Activated CD4-positive, CD25-positive, alpha-beta regulatory T cell treated with anti-CD3 and anti-CD28 coated beads, Interleukin-2, amount 50 U/mL, for 16 hours (primary cell): ENCODE data around the gene TGM2.

Experiments
- DNase-seq: peaks from one replicate; pipeline ENCODE4 v3.0.0-alpha.2; 2020; ENCODE audit warnings: low read depth, low spot score

TGM2 gene

DNA sequence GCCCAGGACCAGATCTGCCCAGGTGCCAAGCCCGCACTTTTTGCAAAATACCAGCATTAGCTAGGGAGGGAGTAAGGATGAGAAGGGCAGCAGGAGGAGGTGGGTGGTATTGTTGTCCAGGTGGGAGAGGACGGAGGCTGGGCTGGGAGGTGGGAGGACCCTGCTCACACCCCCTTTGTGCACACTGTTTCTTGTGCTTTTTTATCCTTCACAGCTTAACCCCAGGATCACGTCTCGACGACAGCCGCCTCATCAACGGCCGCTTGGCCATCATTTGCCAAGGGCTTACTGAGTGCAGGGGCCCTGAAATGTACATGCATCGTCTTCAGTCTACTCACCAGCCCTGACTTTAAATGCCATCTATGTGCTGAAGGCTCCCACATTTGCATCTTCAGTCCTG is 12.1 kb upstream of the TGM2 start:
- DNase-seq = no peak

DNA sequence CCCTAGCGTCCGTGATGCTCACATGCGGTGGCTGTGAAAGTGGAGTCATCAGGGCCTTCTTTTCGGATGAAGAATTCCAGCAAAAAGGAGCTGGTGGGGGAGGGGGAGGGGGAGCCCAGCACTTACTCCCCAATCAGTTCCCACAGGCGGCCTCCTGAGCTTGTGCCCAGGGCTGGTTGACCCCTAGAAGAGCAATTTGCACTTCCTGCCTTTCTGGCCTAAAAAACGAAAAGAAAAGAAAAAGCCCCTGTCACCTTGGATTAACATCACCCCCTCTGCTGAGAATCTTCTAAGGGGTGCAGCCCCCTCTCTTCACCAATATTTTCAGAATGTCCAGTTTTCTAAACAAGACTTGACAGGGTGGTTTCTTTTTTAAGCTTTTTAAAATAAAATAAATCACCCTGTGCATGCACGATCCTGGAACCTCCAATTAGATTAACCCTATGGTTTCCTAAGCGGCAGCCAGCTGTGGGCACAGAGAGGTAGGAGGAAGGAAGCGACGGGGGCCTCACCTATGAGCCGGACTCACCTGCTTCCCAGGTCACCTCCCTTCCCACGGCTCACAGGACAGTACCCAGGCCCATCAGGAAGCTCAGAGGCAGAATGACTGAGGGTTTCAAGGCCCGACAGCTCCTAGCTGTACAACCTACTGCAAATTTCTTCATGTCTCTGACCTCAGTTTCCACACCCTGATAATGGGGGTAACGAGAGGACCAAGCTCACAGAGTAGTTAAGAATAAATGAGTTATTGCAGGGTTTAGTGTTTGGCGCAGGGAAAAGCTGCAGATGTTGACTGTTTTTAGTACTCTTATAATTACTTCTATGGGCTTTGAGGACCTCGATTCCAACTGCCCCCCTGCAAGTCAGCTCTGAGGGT is 10.5 kb upstream of the TGM2 start:
- DNase-seq = no peak

DNA sequence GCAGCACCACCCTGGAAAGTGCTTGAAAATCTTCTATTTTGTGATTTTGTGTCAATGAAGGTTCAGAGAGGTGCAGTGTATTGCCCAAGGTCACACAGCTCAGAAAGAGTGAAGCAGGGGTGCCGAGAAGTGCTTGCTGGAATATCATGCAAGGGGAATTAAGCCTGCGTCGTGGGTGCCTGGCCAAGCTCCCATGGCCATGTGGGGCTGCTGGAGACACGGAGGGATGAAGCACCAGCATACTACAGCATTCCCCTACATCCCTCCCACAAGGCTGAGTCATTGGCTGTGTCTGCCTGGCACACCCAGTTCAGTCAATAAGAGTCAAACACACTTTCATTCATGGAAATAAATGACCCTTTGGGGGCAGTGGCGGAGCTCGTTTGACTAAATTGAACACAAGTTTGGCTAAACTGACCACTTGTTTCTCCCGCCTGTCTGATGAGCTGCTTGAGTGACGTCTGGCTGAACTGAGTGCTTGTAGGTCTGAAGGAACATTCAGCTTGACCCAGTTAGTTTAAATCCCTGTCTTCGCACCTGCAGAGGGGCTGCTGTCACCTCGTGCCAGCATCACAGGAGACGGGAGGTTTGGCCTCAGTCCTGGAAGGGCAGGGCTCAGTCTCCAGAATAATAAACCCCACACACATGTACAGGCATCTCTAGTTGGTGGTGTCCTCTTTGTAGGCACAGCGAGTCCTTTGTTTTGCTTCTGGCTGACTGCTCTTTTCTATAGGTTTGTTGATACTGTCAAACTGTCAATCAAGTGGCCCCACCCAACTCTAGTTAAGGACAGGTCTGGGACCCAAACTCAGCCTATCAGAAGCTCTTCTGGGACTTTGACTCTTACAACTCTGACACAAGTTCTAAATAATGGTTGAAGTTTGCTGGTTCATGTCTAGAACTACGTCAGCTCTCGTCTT is 8.4 kb upstream of the TGM2 start:
- DNase-seq = no peak

DNA sequence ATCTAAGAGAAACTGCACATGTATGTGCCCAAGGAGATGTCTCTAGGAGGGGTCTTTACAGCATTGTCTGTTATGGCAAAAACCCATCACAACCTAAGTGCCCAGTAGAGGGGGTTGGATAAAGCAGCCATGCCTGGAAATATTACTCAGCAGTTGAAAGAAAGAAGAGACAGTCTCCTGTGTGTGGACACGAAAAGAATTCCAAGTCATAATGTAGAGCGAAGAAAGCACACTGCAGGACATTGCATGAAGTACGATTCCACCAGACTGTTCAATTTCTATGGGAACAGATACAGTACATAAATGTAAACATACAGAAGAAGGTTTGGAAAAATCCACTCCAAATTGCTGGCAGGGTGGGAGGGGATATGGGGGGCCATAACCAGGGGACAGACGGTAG is 7.3 kb upstream of the TGM2 start:
- DNase-seq = no peak

DNA sequence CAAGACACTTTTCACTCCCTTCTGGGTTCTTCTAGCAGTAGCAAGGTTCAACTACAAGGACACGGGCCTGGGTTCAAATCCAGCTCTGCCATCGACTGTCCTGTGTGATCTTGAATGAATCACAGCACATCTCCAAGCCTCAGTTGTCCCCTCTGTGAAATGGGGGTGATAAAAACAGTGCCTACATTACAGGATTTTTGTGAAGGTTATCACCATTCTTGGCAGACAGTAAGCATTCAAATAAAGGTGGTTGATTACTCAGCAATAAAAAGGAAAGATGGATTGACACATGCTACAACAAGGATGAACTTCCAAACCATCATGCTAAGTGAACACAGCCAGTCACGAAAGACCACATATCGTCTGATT is 6.6 kb upstream of the TGM2 start:
- no peak for DNase-seq

DNA sequence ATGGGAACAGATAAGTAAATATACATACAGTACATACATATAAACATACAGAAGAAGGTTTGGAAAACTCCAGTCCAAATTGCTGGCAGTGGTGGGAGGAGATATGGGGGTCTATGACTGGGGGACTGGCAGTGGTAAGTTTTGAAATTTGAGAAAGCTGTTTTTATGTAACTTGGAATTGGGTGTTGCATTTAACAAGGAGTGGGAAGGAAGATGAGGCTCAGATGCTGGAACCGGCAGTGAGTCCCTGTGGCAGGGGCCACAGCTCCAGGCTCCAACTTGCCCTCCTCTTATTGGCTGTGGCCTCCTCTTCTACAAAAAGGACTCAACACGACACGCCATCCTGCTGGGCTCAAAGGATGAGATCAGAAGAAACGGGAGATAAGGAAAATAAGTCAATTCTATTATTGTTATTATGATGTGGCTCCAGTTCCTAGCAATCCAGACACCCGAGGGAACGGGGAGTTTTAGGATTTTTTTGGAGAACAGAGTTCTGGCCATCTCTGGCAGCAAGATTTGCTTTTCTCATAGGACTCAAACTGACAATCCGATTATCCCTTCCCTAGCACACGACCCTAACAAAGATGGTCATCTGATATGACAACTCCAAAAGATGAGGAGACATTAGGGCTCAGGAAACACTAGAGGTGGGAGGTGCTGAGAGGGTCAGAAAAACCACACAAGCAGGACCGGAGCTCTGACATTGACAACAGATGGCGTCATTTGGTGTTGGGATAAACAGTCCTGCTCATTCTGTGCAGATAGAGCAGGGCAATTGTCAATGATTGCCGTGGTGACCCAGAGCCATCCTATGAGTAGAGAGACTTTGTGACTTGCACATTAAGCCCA is 6.0 kb upstream of the TGM2 start:
- no peak for DNase-seq

DNA sequence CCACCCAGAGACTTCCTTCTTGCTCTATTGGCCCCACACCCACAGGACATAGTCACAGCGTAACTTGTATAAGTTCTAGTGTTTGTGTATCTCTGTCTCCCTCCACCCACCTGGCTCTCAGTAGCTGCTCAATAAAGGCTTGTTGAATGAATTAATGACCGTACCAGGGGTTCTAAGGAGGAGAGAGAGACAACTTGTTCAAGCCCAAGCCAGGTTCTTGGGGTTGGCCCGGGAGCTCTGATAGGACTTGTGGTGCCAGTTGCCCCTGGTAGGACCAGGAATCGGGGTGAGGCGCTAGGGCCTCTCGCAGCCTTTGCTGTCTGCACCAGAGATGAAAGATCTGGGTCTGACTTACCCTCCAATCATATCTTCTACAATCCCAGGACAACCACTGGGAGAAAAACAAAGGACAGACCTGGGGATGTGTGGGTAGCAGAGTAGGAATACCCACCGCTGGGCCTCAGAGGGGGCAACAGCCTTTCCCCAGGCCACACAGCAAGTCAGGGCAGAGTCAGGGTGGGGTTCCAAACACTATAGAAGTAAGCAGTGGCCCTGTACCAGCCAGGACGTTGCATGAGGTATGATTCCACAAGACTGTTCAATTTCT is 5.3 kb upstream of the TGM2 start:
- DNase-seq = no peak

DNA sequence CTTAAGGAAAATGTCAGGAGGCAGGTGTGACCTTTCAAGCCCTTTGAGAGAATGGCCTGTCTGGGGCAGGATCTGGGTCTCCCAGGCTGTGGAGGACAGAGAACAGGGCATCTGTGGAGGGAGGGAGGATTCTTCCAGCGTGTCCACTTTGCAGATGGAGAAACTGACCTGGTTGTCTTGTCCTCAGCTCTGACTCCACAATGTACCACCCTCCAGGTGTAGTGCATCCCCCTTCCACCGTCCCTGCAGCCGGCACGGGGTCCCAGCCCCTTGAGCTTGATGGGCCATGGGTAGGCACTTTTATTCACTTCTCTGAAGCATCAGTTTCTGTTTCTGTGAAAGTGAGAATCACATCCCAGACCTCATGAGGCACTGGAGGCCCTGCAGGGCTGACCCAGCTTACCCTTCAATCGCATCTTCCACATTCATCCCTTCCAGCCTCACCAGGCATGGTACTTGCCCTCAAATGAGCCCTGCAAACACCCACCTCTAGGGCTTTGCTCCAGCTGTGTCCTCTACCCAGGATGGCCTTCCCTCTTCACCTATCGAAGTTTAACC is 4.6 kb upstream of the TGM2 start:
- DNase-seq = no peak

DNA sequence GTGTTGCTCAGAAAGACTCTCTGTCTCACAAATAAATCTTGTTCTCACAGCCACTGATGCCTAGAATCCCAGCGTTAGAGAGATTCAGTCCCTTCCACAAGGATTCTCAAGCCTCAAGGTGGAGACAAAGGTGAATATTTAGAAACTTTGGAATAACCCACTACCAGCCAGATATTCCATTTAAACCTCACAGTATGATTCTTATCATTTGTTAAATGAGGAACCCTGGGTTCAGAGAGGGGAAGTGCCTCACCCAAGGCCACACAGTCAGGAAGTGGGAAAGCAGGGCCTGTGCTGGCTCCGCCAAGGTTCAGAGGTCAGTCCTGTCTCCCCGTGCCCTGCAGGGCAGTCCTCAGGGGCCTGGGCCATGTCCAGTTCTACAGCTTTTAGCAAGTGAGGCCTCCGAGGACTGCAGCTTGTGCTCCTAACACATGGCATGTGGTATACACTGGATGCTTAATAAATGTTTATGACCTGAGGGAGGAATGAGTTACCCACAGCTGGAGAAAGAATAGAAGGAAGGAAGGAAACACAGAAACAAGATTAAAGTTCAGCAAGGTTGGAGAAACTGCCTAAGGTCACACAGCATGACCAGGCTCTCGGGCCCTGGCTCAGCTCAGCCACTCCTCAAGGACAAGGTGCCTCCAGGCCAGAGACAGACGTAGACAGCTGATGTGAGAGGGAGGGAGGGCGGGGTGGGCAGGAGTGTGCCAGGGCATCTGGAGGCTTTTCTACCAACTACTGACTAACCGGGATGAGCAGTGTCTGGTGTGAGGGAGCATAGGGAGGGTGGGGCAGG is 3.9 kb upstream of the TGM2 start:
- no peak for DNase-seq

DNA sequence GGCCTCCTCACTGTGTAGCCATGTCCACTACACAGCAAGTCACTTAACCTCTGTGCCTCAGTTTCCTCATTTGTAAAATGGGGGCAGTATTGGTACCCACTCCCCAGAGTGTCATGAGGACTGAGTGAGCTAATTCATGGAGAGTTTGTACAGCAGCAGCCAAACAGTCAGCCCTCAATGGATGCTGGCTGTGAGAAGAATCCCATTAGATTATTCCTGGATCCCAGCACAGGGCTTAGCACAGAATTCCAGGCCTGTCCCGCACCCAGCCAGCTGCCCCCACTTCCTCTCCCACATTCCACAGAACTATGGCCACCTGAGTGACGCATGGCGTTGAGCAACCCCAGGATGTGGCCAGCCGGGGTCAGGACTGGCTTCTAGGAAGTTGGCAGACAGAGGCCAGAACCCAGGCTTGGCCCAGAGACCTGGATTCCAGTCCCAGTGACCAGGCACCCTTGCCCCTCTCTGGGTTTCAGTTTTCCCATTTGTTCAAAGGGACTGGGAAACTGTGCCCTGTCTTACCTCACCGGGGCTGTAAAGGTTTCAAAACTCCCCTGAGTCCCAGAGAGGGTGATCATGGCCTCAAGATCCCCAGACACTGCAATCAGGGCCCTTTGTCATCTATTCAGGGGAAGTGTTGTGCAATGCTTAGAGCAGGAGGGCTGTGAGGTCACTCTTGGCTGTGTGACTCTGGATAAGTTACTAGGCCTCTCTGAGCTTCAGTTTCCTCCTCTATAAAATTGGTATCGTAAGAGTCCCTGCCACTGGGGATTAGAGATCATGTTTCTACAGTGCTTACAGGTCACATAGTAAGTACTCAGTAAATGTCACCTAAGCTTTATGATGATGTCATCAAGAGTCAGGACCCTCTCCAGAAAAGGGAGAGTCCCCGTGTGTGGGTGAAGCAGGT is 3.0 kb upstream of the TGM2 start:
- no peak for DNase-seq

DNA sequence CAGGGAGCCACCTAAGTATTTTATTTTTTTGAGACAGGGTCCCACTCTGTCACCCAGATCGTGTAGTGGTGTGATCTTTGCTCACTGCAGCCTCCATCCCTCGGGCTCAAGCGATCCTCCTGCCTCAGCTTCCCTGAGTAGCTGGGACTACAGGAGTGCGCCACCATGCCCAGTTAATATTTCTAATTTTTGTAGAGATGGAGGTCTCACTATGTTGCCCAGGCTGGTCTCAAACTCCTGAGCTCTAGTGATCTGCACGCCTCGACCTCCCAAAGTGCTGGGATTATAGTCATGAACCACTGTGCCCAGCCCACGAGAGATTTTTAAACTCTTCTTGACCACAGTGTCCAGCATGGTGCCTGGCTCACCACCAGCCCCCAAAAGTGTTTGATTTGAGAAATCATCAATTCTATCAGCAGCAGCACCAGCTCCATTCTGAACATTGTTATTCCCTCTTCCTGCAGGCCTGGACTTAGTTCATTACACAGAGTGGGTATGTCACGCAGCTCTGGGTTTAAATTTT is 2.3 kb upstream of the TGM2 start:
- DNase-seq = no peak

DNA sequence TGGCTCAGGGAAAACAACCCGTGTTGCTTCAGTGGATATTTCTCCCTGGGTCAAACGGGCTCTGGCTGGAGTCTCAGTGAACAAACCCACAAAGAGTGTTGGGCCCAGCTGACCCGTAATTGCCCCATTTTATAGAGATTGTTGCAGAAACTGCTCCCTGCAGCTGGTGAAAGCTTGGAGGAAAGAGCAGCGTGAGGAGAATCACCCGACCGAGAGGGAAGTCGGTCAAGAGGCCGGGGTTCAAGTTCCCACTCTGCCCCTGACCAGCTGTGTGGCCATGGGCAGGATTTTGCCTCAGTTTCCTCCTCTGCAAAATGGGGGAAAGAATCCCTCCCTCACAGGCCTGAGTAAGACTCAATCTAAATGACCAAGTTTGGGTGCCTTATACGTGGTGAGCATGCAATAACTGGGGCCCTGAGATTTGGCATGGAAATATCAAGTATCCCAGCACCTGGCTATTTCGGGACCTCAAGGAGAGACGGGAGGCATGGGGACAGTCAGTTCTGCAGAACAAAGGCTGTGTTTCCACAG is 1.7 kb upstream of the TGM2 start:
- DNase-seq = no peak

DNA sequence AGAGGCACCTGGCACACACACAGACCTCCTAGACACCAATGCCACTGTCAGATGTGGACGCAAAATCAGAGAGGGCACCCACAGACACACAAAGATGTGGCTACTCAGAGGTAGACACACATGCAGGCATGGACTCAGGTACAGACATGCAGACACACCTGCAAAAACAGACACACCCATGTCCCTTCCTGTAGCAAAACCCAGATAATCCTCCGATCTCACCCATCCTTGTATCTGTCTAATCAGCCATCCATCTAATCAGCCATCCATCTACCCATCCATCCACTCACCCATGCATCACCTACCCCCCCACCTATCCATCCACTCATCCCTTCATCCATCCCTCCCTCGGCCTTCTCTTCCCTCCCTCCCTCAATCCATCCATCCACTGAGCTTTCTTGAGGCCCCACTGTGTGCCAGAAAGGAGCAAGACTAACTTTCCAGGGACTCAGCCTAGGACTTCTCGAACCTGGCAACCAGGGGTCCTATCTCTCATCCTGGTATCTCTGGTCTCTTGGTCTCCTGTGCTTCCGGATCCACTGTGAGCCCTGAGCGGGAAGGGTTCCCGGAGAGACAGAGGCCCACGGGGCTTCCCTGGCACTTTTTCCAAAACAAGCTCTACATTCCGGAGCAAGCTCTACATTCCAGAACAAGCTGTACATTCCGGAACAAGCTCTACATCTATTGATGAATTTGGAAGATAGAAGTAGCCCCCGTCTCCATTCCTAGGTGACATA is 1.1 kb upstream of the TGM2 start:
- DNase-seq = no peak

DNA sequence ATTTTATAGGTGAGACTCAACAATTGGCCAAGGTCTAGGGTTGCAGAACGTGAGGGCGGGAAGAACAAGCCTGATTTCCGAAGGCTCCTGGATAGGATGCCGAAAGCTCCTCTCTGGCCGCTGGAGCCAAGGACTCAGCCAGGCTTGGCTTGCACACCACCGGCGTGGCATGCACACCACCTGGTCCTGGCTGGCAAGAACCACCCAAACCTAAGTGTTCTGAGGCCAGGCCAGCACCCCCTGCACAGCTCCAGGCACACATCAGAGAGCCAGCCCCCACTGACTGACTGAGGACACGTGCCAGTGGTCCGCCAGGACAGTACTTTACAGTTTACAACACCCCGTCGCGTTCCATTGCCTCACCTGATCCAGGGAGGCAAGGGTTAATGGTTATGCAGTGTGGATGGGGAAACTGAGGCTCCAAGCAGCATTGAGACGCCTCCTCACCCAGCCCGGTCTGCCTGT is 414 bp downstream of the TGM2 start:
- DNase-seq = no peak

DNA sequence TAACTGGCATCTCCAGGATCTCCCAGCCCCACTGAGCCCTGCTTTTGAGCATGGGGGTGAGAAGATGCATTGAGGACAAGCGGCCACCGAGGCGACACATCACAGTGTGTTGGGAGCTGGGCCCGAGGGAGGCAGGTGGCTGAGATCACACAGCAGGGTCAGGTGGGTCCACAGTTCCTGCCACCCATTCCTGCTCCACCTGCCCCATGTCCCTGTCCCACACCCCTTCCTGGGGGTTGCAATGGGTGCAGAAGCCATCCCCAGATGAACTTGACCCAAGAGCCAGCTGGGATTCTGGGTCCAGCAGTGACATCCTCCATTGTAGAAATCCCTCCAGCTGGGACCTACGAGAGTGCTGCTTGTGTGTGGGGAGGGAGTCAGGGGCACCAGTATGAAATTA is 1.0 kb downstream of the TGM2 start:
- no peak for DNase-seq

DNA sequence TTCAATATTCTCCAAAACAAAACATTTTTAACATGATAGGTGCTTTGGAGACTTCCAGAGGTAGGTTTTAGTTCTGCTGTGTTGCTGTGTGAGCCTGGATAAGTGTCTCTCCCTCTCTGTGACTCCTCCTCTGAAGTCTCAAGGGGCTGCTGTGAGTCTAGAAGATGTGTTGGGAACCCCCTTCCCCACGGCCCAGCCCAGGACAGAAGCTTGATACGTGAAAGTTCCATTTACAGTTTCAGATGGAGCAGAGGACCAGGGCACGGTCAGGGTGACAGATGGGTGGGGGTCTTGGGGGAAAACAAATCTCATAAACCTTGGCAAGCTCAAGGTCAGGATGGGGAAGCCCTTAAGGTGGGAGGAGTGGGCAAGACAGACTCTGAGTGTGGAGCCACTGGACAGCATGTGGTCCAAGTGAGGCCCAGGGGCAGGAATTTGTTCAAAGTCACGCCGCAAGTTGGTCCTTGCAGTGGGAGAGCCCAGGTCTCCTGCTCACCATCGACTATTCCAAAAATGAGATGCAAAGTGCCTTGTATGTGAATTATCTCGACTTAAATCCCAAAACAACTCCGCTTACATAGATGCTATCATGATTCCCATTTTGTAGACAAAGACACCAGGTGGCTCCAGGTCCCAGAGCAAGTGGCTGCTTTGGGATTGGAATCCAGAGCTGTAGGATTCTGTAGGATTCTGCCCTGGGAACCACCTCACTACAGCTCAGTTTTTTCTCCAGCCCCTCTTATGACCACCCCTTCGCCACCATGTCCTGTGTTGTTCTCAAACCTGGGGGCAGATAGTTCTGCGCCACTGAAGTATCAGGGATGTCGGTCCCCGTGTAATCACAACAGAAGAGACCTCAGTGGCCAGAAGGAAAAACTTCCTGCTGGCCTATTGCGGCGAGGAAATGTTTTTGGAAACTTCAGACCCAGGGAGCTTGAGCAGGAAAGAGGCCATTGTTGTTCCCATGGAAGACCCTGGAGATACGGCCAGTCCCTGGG is 1.9 kb downstream of the TGM2 start:
- no peak for DNase-seq

DNA sequence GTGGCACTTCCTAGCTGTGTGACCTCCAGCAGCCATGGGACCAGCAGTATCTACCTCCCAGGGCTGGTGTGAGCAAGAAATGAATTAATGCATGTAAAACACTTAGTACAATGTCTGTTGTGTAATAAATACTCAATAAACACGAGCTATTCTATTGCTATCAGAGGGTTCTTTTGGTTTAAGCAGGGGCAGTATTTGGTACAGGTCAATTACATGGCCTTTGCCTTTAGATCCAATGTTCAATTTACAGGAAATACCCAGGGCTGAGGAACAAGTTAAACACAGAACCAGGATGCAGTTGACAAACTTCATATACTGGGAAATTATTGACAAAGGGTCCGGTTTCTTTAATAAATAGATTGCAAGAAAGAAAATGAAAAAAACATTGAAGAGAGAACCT is 2.9 kb downstream of the TGM2 start:
- no peak for DNase-seq
